Measurements from ENCODE around the gene CD19. TPM values are rescaled to one million over a fixed set of nuclear protein-coding genes. Genes with fewer than 3 reads are reported as not detected.
"Not testable (repeated sequence)": the region's sequence is repeated elsewhere in the genome, so short reads cannot be mapped to it uniquely, and the experiment has no call there.

CD19 gene
- total RNA-seq = under 1 TPM; 0.32 to 0.33 TPM
- long read RNA-seq, donor 1 = 0 reads
- long read RNA-seq, donor 2, partial matches to known transcripts = 0 of 1 reads
- long read RNA-seq, donor 2, other reads (novel, unspliced or antisense) = 1 of 1 reads

GRCh38 chr16:28931801-28932225 is at the start of gene CD19:
CD19 (plus strand) TSS chr16:28931971; CDS start chr16:28932001, 30 bp downstream.
- intact Hi-C loops (cut with DNase I) = no loop called here
- DNase-seq (ENCODE audit: low spot score) = no peak

DNA sequence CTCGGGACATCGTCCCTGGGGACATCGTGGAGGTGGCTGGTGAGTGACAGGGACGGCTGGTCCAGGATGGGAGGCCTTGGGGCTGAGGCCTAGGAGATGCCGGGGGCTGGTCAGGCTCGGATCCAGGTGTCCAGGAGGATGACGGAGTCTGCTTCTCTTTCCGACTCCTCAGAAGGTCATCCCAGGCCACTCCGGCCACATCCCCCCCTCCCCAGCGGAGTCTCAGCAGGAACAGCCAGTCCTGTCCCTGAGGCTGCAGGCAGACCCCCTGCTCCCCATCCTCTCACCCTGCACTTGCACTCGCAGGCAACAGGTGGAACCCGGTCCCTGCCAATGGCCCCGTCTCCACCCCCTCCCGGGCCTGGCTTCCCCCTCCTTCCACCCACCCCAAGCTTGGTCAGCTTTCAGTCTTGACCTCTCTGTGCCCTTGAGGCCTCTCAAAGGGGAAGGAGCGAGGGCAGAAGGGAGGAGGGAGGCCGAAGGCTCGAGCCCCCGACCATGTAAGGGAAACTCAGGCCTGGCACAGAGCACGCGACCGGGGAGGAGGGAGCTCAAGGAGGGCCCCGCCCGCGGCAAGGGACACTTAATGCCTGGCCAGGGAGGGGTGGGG is 49.1 kb upstream of the CD19 start:
- intact Hi-C loops (cut with DNase I) = no loop called here
- DNase-seq (ENCODE audit: low spot score) = no peak

- intact Hi-C loops (cut with DNase I) = no loop called here
- no peak for DNase-seq (ENCODE audit: low spot score)
These were observed 48.4 kb upstream of the CD19 start for GRCh38 chr16:28883221-28883996.

- intact Hi-C loops (cut with DNase I) = no loop called here
- DNase-seq (ENCODE audit: low spot score) = no peak
These were observed 47.7 kb upstream of the CD19 start for GRCh38 chr16:28884045-28884444.

- intact Hi-C loops (cut with DNase I) = no loop called here
- no peak for DNase-seq (ENCODE audit: low spot score)
These were observed 44.8 kb upstream of the CD19 start for GRCh38 chr16:28886945-28887344.

DNA sequence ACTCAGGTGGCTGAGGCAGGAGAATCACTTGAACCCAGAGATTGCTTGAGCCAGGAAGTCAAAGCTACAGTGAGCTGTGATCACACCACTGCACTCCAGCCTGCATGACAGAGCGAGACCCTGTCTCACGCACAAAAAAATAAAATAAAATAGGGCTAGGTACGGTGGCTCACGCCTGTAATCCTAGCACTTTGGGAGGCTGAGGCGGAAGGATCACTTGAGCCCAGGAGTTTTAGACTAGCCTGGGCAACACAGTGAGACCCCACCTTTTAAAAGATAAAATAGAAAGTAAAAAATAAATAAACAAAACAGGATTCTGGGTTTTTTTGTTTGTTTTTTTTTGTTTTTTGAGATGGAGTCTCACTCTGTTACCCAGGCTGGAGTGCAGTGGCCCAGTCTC is 41.4 kb upstream of the CD19 start:
- intact Hi-C loops (cut with DNase I); DNase-seq (ENCODE audit: low spot score): not testable (repeated sequence)

DNA sequence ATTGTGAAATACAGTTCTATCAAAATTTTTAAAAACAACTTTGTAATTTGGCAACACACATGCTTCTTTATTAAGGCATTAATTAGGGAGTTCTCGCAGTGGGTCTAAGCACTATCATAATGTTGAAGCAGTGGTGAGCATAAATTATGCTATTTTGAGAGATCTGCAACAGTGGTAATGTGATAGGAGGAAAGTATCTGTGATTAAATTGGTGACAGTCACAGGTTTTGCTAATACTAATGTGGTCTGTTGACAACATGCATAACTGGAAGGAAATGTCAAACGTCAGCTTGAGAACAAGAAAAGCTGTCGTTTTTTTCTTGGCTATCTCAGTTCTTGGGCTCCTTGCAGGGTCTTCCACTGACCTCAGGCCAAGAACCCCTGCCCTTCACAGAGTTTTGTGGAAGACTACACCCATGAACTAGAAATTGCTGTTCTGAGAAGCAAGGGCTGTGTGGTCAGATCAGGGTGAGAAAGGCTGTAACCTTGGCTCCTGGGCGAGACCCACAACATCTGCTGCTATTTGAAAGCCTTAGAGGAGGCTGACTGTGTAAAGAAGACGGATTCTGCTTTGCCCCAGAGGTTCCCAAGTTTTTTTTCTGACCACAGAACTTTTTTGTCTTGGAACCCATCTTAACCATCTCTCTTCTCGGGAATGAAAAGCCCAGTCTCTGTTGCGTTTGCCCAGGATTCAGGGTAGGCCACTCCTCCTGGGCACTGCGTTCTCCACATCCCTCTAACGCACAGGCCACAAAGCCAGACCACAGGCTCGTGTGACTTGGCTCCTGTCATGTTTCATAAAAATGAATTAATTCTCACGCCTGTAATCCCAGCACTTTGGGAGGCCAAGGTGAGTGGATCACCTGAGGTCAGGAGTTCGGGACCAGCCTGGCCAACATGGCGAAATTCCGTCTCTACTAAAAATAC is 39.5 kb upstream of the CD19 start:
- DNase-seq (ENCODE audit: low spot score) = no peak
- intact Hi-C loops (cut with DNase I) = no loop called here

DNA sequence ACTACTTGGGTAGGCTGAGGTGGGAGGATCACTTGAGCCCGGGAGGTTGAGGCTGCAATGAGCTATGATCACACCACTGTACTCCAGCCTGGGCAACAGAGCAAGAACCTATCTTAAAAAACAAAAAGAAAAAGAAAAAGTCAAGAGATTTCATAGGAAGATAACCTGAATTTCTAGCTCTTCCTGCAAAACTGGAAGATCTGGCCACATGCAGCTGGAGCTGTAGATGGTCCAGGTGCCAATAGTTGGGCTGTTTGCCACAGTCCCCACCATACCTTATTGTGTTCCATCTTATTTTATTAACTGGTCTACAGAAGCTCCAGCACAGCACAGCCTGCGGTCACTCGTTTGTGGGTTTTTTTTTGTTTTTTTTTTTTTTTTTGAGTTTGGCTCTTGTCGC is 38.5 kb upstream of the CD19 start:
- no peak for DNase-seq (ENCODE audit: low spot score)
- intact Hi-C loops (cut with DNase I) = no loop called here

GRCh38 chr16:28895609-28896008 is 36.2 kb upstream of the CD19 start:
- intact Hi-C loops (cut with DNase I) = no loop called here
- DNase-seq (ENCODE audit: low spot score) = no peak

DNA sequence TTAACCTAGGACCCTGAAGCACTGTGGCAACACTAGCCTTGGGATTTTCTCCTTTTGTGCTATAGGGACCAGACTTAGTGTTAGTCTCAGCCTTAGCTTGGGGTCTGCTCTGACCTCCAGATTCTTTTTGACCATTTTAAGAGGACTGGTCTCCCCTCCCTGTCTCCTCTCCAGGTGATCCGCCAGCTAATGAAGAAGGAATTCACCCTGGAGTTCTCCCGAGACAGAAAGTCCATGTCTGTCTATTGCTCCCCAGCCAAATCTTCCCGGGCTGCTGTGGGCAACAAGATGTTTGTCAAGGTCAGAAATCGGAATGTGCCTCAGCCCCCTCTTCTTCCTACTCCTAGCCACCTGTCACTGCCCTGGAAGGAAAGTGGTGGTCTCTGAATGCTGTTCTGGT is 33.9 kb upstream of the CD19 start:
- no peak for DNase-seq (ENCODE audit: low spot score)
- intact Hi-C loops (cut with DNase I) = loop anchor here in 1 of 2 donors (1.0 kb wide), 1 partner anchor 19 kb away; no protein-coding TSS in a partner anchor

- intact Hi-C loops (cut with DNase I) = no loop called here
- no peak for DNase-seq (ENCODE audit: low spot score)
These were observed 33.5 kb upstream of the CD19 start for GRCh38 chr16:28898266-28898665.

DNA sequence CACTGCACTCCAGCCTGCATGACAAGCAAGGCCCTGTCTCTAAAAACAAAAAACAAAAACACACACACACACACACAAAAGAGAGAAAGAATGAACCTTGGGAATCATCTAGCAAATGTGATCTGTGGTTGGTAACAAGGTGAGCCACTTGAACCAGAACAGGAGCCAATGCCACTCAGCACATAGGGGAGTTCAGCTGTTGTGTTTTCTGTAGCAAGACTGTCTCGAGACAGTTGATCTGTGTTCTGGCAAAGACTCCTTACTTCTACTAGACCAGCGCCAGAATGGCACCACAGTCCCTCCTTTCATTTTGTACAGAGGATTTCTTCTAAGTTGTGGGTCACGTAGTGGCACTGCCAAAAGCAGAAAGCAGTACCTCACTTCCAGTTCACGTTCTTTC is 32.8 kb upstream of the CD19 start:
- no peak for DNase-seq (ENCODE audit: low spot score)
- intact Hi-C loops (cut with DNase I) = no loop called here

- no peak for DNase-seq (ENCODE audit: low spot score)
- intact Hi-C loops (cut with DNase I) = no loop called here
These were observed 31.7 kb upstream of the CD19 start for GRCh38 chr16:28899882-28900590.

DNA sequence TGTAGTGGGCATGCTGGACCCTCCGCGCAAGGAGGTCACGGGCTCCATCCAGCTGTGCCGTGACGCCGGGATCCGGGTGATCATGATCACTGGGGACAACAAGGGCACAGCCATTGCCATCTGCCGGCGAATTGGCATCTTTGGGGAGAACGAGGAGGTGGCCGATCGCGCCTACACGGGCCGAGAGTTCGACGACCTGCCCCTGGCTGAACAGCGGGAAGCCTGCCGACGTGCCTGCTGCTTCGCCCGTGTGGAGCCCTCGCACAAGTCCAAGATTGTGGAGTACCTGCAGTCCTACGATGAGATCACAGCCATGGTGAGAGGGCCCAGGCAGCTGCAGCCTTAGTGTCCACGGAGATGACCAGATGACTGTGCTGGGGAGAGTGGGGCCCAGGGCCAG is 31.2 kb upstream of the CD19 start:
- no peak for DNase-seq (ENCODE audit: low spot score)
- intact Hi-C loops (cut with DNase I) = no loop called here

- no peak for DNase-seq (ENCODE audit: low spot score)
- intact Hi-C loops (cut with DNase I) = no loop called here
These were observed 29.9 kb upstream of the CD19 start for GRCh38 chr16:28901862-28902261.

GRCh38 chr16:28902909-28903308 is 28.9 kb upstream of the CD19 start:
- intact Hi-C loops (cut with DNase I) = no loop called here
- no peak for DNase-seq (ENCODE audit: low spot score)

GRCh38 chr16:28903344-28904042 is 28.3 kb upstream of the CD19 start:
- intact Hi-C loops (cut with DNase I) = loop anchor here in 1 of 2 donors (1.0 kb wide), 1 partner anchor 45 kb away; no protein-coding TSS in a partner anchor
- no peak for DNase-seq (ENCODE audit: low spot score)

GRCh38 chr16:28904363-28904762 is 27.4 kb upstream of the CD19 start:
- intact Hi-C loops (cut with DNase I) = loop anchor here in 1 of 2 donors (1.0 kb wide), 1 partner anchor 44 kb away; no protein-coding TSS in a partner anchor
- no peak for DNase-seq (ENCODE audit: low spot score)
